Caco-2 (cell line): ENCODE data around the gene STYXL2. TPM values are rescaled to one million over a fixed set of nuclear protein-coding genes. Genes with fewer than 3 reads are reported as not detected.
A peak's percentile ranks its signal among the peaks of the same experiment; 100 is the strongest.

ENCODE experiments used
- Bru-seq: library from RNA; stranded (reverse); fragments of 400-500 nt; gene quantifications from one replicate; lab custom pipeline; 2021; lab: Mats Ljungman, UMichigan
- BruChase-seq, 2 experiments: library from RNA; stranded (reverse); fragments of 400-500 nt; gene quantifications; one replicate each; lab custom pipeline; 2021; lab: Mats Ljungman, UMichigan
- BruUV-seq: library from RNA; stranded (reverse); fragments of 400-500 nt; replicated peaks from 2 replicates; lab custom pipeline; 2021; lab: Mats Ljungman, UMichigan
- CTCF ChIA-PET: fragments of 300-600 bp; sonication (Branson Sonifier 250); formaldehyde crosslinking; loops from one replicate; lab custom pipeline; 2022; ENCODE audit warnings: antibody characterized with exemption; lab: Charles Lee
- POLR2A ChIA-PET: fragments of 300-600 bp; sonication (Branson Sonifier 250); formaldehyde crosslinking; loops from one replicate; lab custom pipeline; 2022; ENCODE audit warnings: antibody characterized with exemption; lab: Charles Lee
- DNase-seq, 2 experiments: peaks; one replicate each; pipeline versions ENCODE4 v3.0.0 to v3.0.0-alpha.2; 2020 to 2022
- H3K27me3 ChIP-seq: replicated peaks from 2 replicates; pipeline ENCODE4 v1.6.0; 2011; ENCODE audit warnings: low read length; ENCODE audit not compliant: control insufficient read depth, insufficient read depth
- H3K36me3 ChIP-seq: 2 replicates; pipeline ENCODE4 v1.5.1; 2011; ENCODE audit warnings: low read length; ENCODE audit not compliant: control insufficient read depth, insufficient read depth
- H3K4me1 ChIP-seq: fragments of 250-450 bp; sonication (Bioruptor Pico); 2 replicates; pipeline ENCODE4 v1.5.1; 2020; ENCODE audit warnings: mild to moderate bottlenecking
- H3K4me3 ChIP-seq: 2 replicates; pipeline ENCODE4 v1.5.1; 2011; ENCODE audit warnings: low read depth, mild to moderate bottlenecking, control low read depth, low read length
- H3K9me3 ChIP-seq: fragments of 250-450 bp; sonication (Bioruptor Pico); 2 replicates; pipeline ENCODE4 v1.5.1; 2020; ENCODE audit warnings: mild to moderate bottlenecking, moderate library complexity
- H3K27ac Mint-ChIP-seq: one replicate; pipeline ENCODE4 v1.8.0; 2022; ENCODE audit warnings: mixed read lengths; ENCODE audit not compliant: unreplicated experiment
- H3K27me3 Mint-ChIP-seq: one replicate; pipeline ENCODE4 v1.8.0; 2022; ENCODE audit warnings: mixed read lengths; ENCODE audit not compliant: insufficient read depth, unreplicated experiment
- H3K36me3 Mint-ChIP-seq: one replicate; pipeline ENCODE4 v1.8.0; 2022; ENCODE audit warnings: mild to moderate bottlenecking, mixed read lengths; ENCODE audit not compliant: insufficient read depth, unreplicated experiment
- H3K4me1 Mint-ChIP-seq: one replicate; pipeline ENCODE4 v1.8.0; 2022; ENCODE audit warnings: low read depth, mixed read lengths; ENCODE audit not compliant: unreplicated experiment
- H3K4me3 Mint-ChIP-seq: one replicate; pipeline ENCODE4 v1.8.0; 2022; ENCODE audit warnings: mild to moderate bottlenecking, moderate library complexity, mixed read lengths; ENCODE audit not compliant: unreplicated experiment
- H3K9me3 Mint-ChIP-seq: one replicate; pipeline ENCODE4 v1.8.0; 2022; ENCODE audit warnings: mixed read lengths; ENCODE audit not compliant: unreplicated experiment
- intact Hi-C: fragments of 100-400 bp; cut with micrococcal nuclease; formaldehyde crosslinking; loops from one replicate; pipeline ENCODE4 v1.10.0; 2022; ENCODE audit not compliant: unreplicated experiment
- long read RNA-seq: library from polyadenylated mRNA; stranded (forward); transcript quantifications from one replicate; pipeline ENCODE4 v2.0.0, GENCODE V29; 2022
- total RNA-seq: library from RNA; stranded (reverse); gene quantifications from 2 replicates; pipeline ENCODE4 v1.2.3, GENCODE V29; 2022
- TF ChIP-seq, protein P1 (sequence below), 2 experiments: fragments of 200-600 bp in 1 of 2; IDR thresholded peaks; 1 replicate in 1 of 2; 2 replicates in 1 of 2; pipeline versions ENCODE4 v1.5.1 to v1.8.0; 2011 to 2022; ENCODE audit warnings: antibody characterized with exemption in 1 of 2, control low read depth in 1 of 2, inconsistent platforms in 1 of 2, low read depth in 1 of 2, low read length in 1 of 2, mild to moderate bottlenecking in 1 of 2, moderate library complexity in 1 of 2; ENCODE audit not compliant: insufficient read depth in 1 of 2, severe bottlenecking in 1 of 2, unreplicated experiment in 1 of 2

Gene STYXL2
- total RNA-seq (not detected in 2 replicates), Bru-seq, nascent RNA (percentile 9 among the genes with signal in this experiment), BruChase-seq, experiment 1, labeled RNA remaining after a 2-hour chase (percentile 2 among the genes with signal in this experiment), BruChase-seq, experiment 2, labeled RNA remaining after a 6-hour chase (percentile 3 among the genes with signal in this experiment)
- long read RNA-seq: 0 reads

DNA sequence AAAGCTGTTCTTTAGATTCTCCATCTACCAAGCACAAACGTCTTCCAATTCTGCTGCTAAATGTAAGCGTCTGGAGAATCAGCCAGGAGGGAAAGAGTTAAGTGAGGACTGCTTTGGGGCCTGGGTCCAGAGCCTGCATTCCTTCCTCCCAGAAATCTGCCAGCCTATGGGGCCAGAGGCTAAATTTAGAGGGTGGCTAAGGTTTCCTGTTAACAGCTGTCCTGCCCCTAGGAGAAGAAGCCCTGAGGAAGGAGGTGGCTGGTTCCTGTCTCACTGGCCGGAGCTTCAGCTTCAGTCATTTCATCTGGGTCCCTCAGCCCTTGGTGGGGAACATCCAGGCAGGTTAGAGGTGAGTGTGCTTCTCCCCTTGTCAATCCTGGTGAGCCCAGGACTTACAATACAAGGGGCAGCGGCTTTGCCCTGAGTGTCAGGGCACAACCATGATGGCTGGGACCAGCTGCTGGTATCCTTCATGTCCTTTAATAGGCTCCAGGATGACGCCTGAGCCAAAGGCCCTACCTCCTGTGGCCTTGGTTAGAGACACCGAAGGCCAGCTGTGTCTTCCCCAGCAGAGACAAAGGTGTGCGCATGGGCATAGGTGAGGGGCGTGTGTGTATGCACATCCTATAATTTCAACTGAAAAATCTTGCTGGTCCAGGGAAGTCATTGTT lies at the start of gene STYXL2:
Gene STYXL2, plus strand, starts transcription at position 230 of the 671 bp plus-strand sequence. CDS start 775 bp downstream, outside the sequence.
- TF ChIP-seq, protein P1, sequence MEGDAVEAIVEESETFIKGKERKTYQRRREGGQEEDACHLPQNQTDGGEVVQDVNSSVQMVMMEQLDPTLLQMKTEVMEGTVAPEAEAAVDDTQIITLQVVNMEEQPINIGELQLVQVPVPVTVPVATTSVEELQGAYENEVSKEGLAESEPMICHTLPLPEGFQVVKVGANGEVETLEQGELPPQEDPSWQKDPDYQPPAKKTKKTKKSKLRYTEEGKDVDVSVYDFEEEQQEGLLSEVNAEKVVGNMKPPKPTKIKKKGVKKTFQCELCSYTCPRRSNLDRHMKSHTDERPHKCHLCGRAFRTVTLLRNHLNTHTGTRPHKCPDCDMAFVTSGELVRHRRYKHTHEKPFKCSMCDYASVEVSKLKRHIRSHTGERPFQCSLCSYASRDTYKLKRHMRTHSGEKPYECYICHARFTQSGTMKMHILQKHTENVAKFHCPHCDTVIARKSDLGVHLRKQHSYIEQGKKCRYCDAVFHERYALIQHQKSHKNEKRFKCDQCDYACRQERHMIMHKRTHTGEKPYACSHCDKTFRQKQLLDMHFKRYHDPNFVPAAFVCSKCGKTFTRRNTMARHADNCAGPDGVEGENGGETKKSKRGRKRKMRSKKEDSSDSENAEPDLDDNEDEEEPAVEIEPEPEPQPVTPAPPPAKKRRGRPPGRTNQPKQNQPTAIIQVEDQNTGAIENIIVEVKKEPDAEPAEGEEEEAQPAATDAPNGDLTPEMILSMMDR (IDR thresholded peaks at IDR 0.05; ENCODE audit: insufficient read depth in 1 of 2, low read depth in 1 of 2, low read length in 1 of 2, severe bottlenecking in 1 of 2, unreplicated experiment in 1 of 2): no peak
- no peaks in the 10 kb centered on the region for H3K36me3 ChIP-seq
- H3K27ac Mint-ChIP-seq: no peak within 1 kb of the TSS
- no peaks in the 10 kb centered on the region for H3K4me1 ChIP-seq
- POLR2A ChIA-PET: no interaction called here
- DNase-seq: no peak
- H3K27me3 Mint-ChIP-seq: no peaks in the 10 kb centered on the region
- peaks cover 8% of the 10 kb centered on the region for H3K9me3 Mint-ChIP-seq
- H3K4me3 Mint-ChIP-seq: no peak within 1 kb of the TSS
- H3K9me3 ChIP-seq: no peaks in the 10 kb centered on the region
- H3K27me3 ChIP-seq: no peaks in the 10 kb centered on the region
- H3K4me1 Mint-ChIP-seq: no peaks in the 10 kb centered on the region
- intact Hi-C loops: no loop called here
- H3K36me3 Mint-ChIP-seq: no peaks in the 10 kb centered on the region
- no peak within 1 kb of the TSS for H3K4me3 ChIP-seq
- CTCF ChIA-PET: no interaction called here
- BruUV-seq: no TSS peak

- TF ChIP-seq, protein P1 (IDR thresholded peaks at IDR 0.05; ENCODE audit: insufficient read depth in 1 of 2, low read depth in 1 of 2, low read length in 1 of 2, severe bottlenecking in 1 of 2, unreplicated experiment in 1 of 2): no peak
- H3K36me3 Mint-ChIP-seq: no peaks in the 10 kb centered on the region
- no peaks in the 10 kb centered on the region for H3K27me3 ChIP-seq
- H3K4me1 ChIP-seq: no peaks in the 10 kb centered on the region
- no TSS peak for BruUV-seq
- no peak for DNase-seq
- peaks cover 6% of the 10 kb centered on the region for H3K27me3 Mint-ChIP-seq
- no peaks in the 10 kb centered on the region for H3K9me3 Mint-ChIP-seq
- no peak overlapping the region for H3K4me3 ChIP-seq
- no peak overlapping the region for H3K4me3 Mint-ChIP-seq
- no peak overlapping the region for H3K27ac Mint-ChIP-seq
- CTCF ChIA-PET: interaction anchor here (0.9 kb wide), 1 partner anchor 141 kb away, joined by 3 read pairs; no protein-coding TSS in a partner anchor
- POLR2A ChIA-PET: no interaction called here
- H3K4me1 Mint-ChIP-seq: no peaks in the 10 kb centered on the region
- no peaks in the 10 kb centered on the region; the same call in 1 of the 2 replicates for H3K9me3 ChIP-seq
- no peaks in the 10 kb centered on the region for H3K36me3 ChIP-seq
- intact Hi-C loops: no loop called here
These were observed 42.0 kb upstream of the STYXL2 start for GRCh38 chr1:167051907-167052306.

- POLR2A ChIA-PET: no interaction called here
- BruUV-seq: no TSS peak
- intact Hi-C loops: no loop called here
These were observed 41.5 kb upstream of the STYXL2 start for GRCh38 chr1:167052389-167052788.

More at GRCh38 chr1:167052389-167052788, 41.5 kb upstream of the STYXL2 start:
- Mint-ChIP-seq H3K9me3 (no peaks in the 10 kb centered on the region), H3K4me1 (no peaks in the 10 kb centered on the region), H3K27me3 (peaks cover 6% of the 10 kb centered on the region), H3K36me3 (no peaks in the 10 kb centered on the region), H3K4me3 (no peak overlapping the region), H3K27ac (no peak overlapping the region)
- Histone ChIP-seq H3K27me3 (no peaks in the 10 kb centered on the region), H3K9me3 (no peaks in the 10 kb centered on the region; the same call in 1 of the 2 replicates), H3K4me3 (no peak overlapping the region), H3K36me3 (no peaks in the 10 kb centered on the region), H3K4me1 (no peaks in the 10 kb centered on the region)
- DNase-seq: peak; percentile 50 to 58
- CTCF ChIA-PET: no interaction called here
- TF ChIP-seq, protein P1 (IDR thresholded peaks at IDR 0.05; ENCODE audit: insufficient read depth in 1 of 2, low read depth in 1 of 2, low read length in 1 of 2, severe bottlenecking in 1 of 2, unreplicated experiment in 1 of 2): peak; percentile 62 to 81
